Naive B cell (primary cell): Measurements from ENCODE around the gene UST. TPM values are rescaled to one million over a fixed set of nuclear protein-coding genes. Genes with fewer than 3 reads are reported as not detected.
"Not testable (repeated sequence)": the region's sequence is repeated elsewhere in the genome, so short reads cannot be mapped to it uniquely, and the experiment has no call there.

Experiments
- ATAC-seq, 2 donors: fragments of 150-1000 bp; cut with Tn5 transposase; 2 replicates each; pipeline ENCODE4 v1.10.0; 2021; ENCODE audit warnings: low read depth in 2 of 2, mild to moderate bottlenecking in 2 of 2, moderate library complexity in 2 of 2
- DNase-seq: peaks from one replicate; pipeline ENCODE4 v3.0.0; 2022
- H3K27ac Mint-ChIP-seq, 6 donors: one replicate each; pipeline ENCODE4 v1.8.0; 2020 to 2022; ENCODE audit warnings: mild to moderate bottlenecking in 6 of 6, mixed read lengths in 6 of 6, moderate library complexity in 5 of 6, inconsistent platforms in 2 of 6
- H3K27me3 Mint-ChIP-seq, 3 donors: one replicate each; pipeline ENCODE4 v1.8.0; 2021 to 2022; ENCODE audit warnings: mixed read lengths in 3 of 3, mild to moderate bottlenecking in 1 of 3
- H3K36me3 Mint-ChIP-seq, 2 donors: one replicate each; pipeline ENCODE4 v1.8.0; 2020 to 2022; ENCODE audit warnings: mixed read lengths in 2 of 2, inconsistent platforms in 1 of 2, mild to moderate bottlenecking in 1 of 2
- H3K4me1 Mint-ChIP-seq, 3 donors: one replicate each; pipeline ENCODE4 v1.8.0; 2020 to 2022; ENCODE audit warnings: mixed read lengths in 3 of 3, inconsistent platforms in 1 of 3, mild to moderate bottlenecking in 1 of 3, moderate library complexity in 1 of 3
- H3K4me3 Mint-ChIP-seq, 8 donors: one replicate each; pipeline ENCODE4 v1.8.0; 2020 to 2022; ENCODE audit warnings: mild to moderate bottlenecking in 8 of 8, mixed read lengths in 8 of 8, moderate library complexity in 8 of 8, inconsistent platforms in 2 of 8
- H3K9me3 Mint-ChIP-seq, 7 donors: one replicate each; pipeline ENCODE4 v1.8.0; 2020 to 2022; ENCODE audit warnings: mixed read lengths in 7 of 7, mild to moderate bottlenecking in 5 of 7, inconsistent platforms in 2 of 7, moderate library complexity in 1 of 7
- polyA plus RNA-seq, 6 donors: library from polyadenylated mRNA; unstranded; fragments of 300-500 nt; fragmentation: Illumina TruSeq; gene quantifications; one replicate each; pipeline ENCODE4 v1.2.3, GENCODE V29; 2021; ENCODE audit warnings: low read depth in 6 of 6

The UST gene
- polyA plus RNA-seq, 6 donors from 2014 or later = 2.8 to 7.2 (median 5.2) TPM

DNA sequence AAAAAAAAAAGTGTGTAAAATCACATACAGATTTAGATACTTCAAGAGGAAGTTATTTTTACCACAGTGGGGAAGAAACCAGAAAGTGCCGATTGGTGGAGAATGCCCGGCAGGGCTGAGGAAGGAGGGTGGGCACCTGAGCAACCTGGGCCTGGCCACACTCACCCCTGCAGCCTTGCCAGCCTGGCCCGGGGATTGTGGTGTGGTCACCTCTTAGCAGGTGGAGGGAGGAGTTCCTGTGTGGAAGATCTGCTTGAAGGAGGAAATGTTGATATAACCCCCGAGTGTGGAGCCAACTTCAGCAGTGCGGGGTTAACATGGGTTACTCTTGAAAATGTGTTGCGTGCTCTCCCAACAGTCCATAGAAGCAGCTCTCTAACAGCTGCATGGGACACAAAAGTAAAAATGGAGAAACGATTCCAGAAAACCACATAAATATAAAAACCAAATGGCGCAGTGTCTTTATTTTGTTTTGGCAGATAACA lies 14.7 kb downstream of the UST start:
- peak; percentile 72 for DNase-seq
- Mint-ChIP-seq H3K27me3 (no peaks in the 10 kb centered on the region), H3K4me1 (peaks cover 75 to 97% (median 85%) of the 10 kb centered on the region in 3 donors), H3K27ac (peak overlapping the region; percentile 98 to 100 (median 98)), H3K36me3 (peaks cover 0 to 4% of the 10 kb centered on the region in 2 donors), H3K4me3 (peak overlapping the region; percentile 83 to 97 (median 86)), H3K9me3 (peaks cover 0 to 7% (median 2%) of the 10 kb centered on the region in 7 donors)
- ATAC-seq = peak; percentile 6

GRCh38 chr6:148762231-148762630 lies 15.4 kb downstream of the UST start:
- H3K36me3 Mint-ChIP-seq = no peaks in the 10 kb centered on the region
- DNase-seq = no peak
- peaks cover 72 to 96% (median 82%) of the 10 kb centered on the region in 3 donors for H3K4me1 Mint-ChIP-seq
- H3K27me3 Mint-ChIP-seq = no peaks in the 10 kb centered on the region
- H3K4me3 Mint-ChIP-seq = peak overlapping the region; percentile 37 to 97 (median 85)
- peaks cover 0 to 4% (median 2%) of the 10 kb centered on the region in 7 donors for H3K9me3 Mint-ChIP-seq
- ATAC-seq = no peak
- H3K27ac Mint-ChIP-seq = peak overlapping the region; percentile 98 to 100 (median 98)

DNA sequence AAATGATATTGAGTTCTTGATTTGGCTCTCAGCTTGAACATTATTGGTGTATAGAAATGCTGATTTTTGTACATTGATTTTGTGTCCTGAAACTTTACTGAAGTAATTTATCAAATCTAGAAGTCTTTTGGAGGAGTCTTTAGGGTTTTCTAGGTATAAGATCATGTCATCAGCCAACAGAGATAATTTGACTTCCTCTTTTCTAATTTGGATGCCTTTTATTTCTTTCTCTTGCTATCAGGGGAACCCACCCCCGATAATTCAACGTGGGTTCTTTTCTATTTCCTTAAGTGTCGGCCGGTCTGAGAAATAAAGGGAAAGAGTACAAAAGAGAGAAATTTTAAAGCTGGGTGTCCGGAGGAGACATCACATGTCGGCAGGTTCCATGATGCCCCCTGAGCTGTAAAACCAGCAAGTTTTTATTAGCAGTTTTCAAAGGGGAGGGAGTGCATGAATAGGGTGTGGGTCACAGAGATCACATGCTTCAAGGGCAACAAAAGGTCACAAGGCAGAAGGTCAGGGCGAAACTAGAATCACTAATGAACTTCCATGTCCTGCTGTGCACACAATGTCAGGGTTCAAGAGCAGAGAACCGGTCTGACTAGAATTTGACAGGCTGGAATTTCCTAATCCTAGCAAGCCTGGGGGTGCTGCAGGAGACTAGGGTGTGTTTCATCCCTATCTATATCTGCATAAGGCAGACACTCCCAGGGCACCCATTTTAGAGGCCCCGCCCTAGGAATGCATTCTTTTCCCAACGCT lies 17.6 kb downstream of the UST start:
- H3K36me3 Mint-ChIP-seq, H3K27me3 Mint-ChIP-seq, H3K9me3 Mint-ChIP-seq, ATAC-seq: not testable (repeated sequence)
- peak; percentile 42 for DNase-seq
- H3K27ac Mint-ChIP-seq = peak overlapping the region; percentile 58 to 98 (median 96)
- peaks cover 68 to 85% (median 81%) of the 10 kb centered on the region in 3 donors for H3K4me1 Mint-ChIP-seq
- H3K4me3 Mint-ChIP-seq = peak overlapping the region; percentile 77 to 93 (median 87)

GRCh38 chr6:148765898-148766808 lies 19.3 kb downstream of the UST start:
- H3K27me3 Mint-ChIP-seq = no peaks in the 10 kb centered on the region

GRCh38 chr6:148768646-148769270 lies 21.9 kb downstream of the UST start:
- H3K4me1 Mint-ChIP-seq = peaks cover 58 to 81% (median 65%) of the 10 kb centered on the region in 3 donors
- peak overlapping the region in 2 of 8 donors; percentile 23 to 35 for H3K4me3 Mint-ChIP-seq
- DNase-seq (no peak), ATAC-seq (no peak)
- H3K27ac Mint-ChIP-seq = peak overlapping the region in 2 of 6 donors; percentile 43 to 67
- no peaks in the 10 kb centered on the region for H3K36me3 Mint-ChIP-seq
- no peaks in the 10 kb centered on the region for H3K27me3 Mint-ChIP-seq
- H3K9me3 Mint-ChIP-seq = no peaks in the 10 kb centered on the region

More at GRCh38 chr6:148765898-148766808, 19.3 kb downstream of the UST start:
- peak overlapping the region in 4 of 8 donors; percentile 11 to 92 (median 26) for H3K4me3 Mint-ChIP-seq
- peak overlapping the region in 5 of 6 donors; percentile 81 to 98 (median 90) for H3K27ac Mint-ChIP-seq
- ATAC-seq (no peak), DNase-seq (no peak)
- no peaks in the 10 kb centered on the region for H3K36me3 Mint-ChIP-seq
- peaks cover 71 to 87% (median 78%) of the 10 kb centered on the region in 3 donors for H3K4me1 Mint-ChIP-seq
- peaks cover 0 to 4% (median 0%) of the 10 kb centered on the region in 7 donors for H3K9me3 Mint-ChIP-seq

GRCh38 chr6:148769304-148769968 lies 22.6 kb downstream of the UST start:
- peak overlapping the region in 4 of 6 donors; percentile 39 to 77 (median 66) for H3K27ac Mint-ChIP-seq
- H3K27me3 Mint-ChIP-seq = no peaks in the 10 kb centered on the region
- H3K36me3 Mint-ChIP-seq = no peaks in the 10 kb centered on the region
- peak overlapping the region in 6 of 8 donors; percentile 23 to 84 (median 76) for H3K4me3 Mint-ChIP-seq
- H3K9me3 Mint-ChIP-seq = no peaks in the 10 kb centered on the region
- H3K4me1 Mint-ChIP-seq = peaks cover 51 to 76% (median 58%) of the 10 kb centered on the region in 3 donors
- ATAC-seq (no peak), DNase-seq (no peak)

DNA sequence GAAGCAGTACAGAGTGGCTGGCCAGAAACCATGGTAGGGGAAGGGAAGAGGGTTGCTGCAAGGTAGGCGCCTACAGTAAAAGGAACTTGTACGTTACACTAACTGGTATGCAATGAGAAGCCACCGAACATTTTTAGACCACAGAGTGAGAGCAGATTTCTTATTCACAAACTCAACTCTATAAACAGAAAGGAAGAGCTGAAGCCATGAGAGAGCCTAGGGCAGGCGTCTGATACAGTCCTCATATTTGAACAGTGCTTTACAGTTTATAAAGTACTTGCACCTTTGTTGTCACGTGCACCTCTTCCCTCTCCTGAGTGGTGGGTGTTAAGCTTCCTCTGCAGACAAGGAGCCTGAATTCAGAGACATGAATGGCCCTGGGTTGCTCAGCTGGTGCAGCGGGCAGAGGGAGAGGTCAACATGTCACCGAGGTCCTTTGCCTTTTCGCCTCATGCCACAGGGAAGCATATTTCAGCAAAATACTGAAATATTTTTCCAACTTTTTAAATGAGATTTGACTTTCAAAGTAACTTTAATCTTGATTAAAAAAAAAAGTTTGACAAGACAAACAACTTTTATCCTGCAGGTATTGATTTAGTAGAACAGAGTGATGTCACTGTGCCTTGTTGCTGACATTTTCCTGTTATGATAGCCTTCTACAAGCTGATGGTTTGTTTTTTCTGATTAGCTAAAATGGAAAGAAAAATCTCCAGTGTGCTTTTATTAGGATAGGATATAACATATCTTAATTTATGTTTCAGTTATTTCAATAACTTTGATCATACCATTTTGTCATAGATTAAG lies 23.8 kb downstream of the UST start:
- Mint-ChIP-seq H3K36me3 (no peaks in the 10 kb centered on the region), H3K27ac (peak overlapping the region in 5 of 6 donors; percentile 77 to 97 (median 89)), H3K4me3 (peak overlapping the region; percentile 60 to 85 (median 80)), H3K9me3 (no peaks in the 10 kb centered on the region), H3K27me3 (no peaks in the 10 kb centered on the region), H3K4me1 (peaks cover 47 to 74% (median 56%) of the 10 kb centered on the region in 3 donors)
- peak; percentile 53 to 56 for ATAC-seq
- DNase-seq = no peak

DNA sequence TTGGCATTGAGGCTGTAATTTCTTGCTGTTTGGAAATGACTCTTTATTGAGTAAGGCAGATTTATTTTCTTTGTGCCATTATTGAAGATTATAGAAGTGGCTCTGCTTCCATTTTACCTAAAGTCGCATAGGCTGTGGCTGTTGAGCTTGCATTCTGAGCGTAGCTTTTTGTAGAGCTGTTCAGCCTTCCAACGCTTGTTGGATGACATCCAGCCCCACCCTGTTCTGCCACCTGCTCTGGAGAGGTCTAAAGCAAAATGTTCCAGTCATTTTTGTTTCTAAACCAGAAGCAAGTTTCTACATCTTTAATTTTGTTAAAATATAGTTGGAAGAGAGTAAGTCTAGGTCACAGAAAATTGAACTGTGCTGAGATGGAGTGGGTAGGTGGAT lies 24.4 kb downstream of the UST start:
- Mint-ChIP-seq H3K27ac (peak overlapping the region in 5 of 6 donors; percentile 77 to 96 (median 89)), H3K4me1 (peaks cover 42 to 72% (median 53%) of the 10 kb centered on the region in 3 donors), H3K9me3 (no peaks in the 10 kb centered on the region), H3K4me3 (peak overlapping the region; percentile 60 to 85 (median 76)), H3K27me3 (no peaks in the 10 kb centered on the region), H3K36me3 (no peaks in the 10 kb centered on the region)
- DNase-seq (no peak), ATAC-seq (peak in 1 of 2 donors; percentile 17)

GRCh38 chr6:148771896-148772554 lies 25.2 kb downstream of the UST start:
- Mint-ChIP-seq H3K27ac (peak overlapping the region; percentile 34 to 96 (median 83)), H3K4me3 (peak overlapping the region; percentile 39 to 85 (median 76)), H3K36me3 (no peaks in the 10 kb centered on the region), H3K4me1 (peaks cover 42 to 72% (median 53%) of the 10 kb centered on the region in 3 donors), H3K27me3 (no peaks in the 10 kb centered on the region), H3K9me3 (no peaks in the 10 kb centered on the region)
- ATAC-seq (peak; percentile 84 to 88), DNase-seq (peak; percentile 64)

DNA sequence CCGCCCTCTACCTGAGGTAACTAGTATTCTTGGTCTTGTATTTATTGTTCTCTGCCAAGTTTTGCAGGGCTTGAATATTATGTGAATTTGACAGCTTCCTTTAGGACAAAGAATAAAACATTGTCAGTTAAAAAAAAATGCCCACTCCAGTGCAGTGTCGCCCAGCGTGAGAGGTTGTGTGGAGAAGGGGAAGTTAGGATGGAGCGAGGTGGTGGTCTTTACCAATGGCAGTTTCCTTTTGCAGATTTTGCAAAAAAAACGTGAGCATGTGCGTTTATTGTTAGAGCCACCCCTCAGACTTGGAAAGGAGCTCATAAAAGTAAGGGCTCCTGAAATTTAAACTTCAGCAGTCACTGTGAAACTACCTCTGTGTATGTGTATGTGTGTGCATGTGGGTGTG lies 28.3 kb downstream of the UST start:
- Mint-ChIP-seq H3K27ac (peak overlapping the region in 4 of 6 donors; percentile 3 to 69 (median 42)), H3K9me3 (no peaks in the 10 kb centered on the region), H3K27me3 (no peaks in the 10 kb centered on the region), H3K36me3 (no peaks in the 10 kb centered on the region), H3K4me1 (peaks cover 37 to 73% (median 53%) of the 10 kb centered on the region in 3 donors), H3K4me3 (peak overlapping the region in 1 of 8 donors; percentile 47)
- no peak for DNase-seq
- ATAC-seq = no peak
